ENCODE data around the gene FANCL.

DNA sequence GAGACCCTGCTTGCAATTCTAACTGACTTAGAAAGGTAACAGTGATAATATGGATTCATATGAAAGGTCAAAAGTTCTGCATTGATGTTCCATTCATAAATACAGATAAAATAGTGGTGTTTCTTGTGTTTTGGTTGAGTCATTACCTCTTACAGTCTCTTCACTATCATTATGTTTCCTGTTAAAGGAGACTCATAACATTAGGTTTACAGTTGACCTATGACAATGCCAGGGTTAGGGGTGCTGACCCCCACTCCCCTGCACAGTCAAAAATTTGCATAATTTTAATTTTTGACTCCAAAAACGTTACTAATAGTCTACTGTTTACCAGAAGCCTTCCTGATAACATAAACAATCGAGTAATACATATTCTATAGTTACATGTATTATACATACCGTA, 119.1 kb downstream of the FANCL start:
- TF ChIP-seq, protein P1, sequence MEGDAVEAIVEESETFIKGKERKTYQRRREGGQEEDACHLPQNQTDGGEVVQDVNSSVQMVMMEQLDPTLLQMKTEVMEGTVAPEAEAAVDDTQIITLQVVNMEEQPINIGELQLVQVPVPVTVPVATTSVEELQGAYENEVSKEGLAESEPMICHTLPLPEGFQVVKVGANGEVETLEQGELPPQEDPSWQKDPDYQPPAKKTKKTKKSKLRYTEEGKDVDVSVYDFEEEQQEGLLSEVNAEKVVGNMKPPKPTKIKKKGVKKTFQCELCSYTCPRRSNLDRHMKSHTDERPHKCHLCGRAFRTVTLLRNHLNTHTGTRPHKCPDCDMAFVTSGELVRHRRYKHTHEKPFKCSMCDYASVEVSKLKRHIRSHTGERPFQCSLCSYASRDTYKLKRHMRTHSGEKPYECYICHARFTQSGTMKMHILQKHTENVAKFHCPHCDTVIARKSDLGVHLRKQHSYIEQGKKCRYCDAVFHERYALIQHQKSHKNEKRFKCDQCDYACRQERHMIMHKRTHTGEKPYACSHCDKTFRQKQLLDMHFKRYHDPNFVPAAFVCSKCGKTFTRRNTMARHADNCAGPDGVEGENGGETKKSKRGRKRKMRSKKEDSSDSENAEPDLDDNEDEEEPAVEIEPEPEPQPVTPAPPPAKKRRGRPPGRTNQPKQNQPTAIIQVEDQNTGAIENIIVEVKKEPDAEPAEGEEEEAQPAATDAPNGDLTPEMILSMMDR (IDR thresholded peaks at IDR 0.05; ENCODE audit: insufficient read depth, low read length): no peak
- no peak for TF ChIP-seq POLR2AphosphoS5 (IDR thresholded peaks at IDR 0.05; ENCODE audit: low read depth)
- TF ChIP-seq, protein P2, sequence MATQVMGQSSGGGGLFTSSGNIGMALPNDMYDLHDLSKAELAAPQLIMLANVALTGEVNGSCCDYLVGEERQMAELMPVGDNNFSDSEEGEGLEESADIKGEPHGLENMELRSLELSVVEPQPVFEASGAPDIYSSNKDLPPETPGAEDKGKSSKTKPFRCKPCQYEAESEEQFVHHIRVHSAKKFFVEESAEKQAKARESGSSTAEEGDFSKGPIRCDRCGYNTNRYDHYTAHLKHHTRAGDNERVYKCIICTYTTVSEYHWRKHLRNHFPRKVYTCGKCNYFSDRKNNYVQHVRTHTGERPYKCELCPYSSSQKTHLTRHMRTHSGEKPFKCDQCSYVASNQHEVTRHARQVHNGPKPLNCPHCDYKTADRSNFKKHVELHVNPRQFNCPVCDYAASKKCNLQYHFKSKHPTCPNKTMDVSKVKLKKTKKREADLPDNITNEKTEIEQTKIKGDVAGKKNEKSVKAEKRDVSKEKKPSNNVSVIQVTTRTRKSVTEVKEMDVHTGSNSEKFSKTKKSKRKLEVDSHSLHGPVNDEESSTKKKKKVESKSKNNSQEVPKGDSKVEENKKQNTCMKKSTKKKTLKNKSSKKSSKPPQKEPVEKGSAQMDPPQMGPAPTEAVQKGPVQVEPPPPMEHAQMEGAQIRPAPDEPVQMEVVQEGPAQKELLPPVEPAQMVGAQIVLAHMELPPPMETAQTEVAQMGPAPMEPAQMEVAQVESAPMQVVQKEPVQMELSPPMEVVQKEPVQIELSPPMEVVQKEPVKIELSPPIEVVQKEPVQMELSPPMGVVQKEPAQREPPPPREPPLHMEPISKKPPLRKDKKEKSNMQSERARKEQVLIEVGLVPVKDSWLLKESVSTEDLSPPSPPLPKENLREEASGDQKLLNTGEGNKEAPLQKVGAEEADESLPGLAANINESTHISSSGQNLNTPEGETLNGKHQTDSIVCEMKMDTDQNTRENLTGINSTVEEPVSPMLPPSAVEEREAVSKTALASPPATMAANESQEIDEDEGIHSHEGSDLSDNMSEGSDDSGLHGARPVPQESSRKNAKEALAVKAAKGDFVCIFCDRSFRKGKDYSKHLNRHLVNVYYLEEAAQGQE (IDR thresholded peaks at IDR 0.05; ENCODE audit: insufficient replicate concordance, low read depth): no peak
- no peak for TF ChIP-seq GABPA (IDR thresholded peaks at IDR 0.05; ENCODE audit: low read depth)
- TF ChIP-seq SPI1 (IDR thresholded peaks at IDR 0.05; ENCODE audit: borderline replicate concordance, low read depth): no peak

All from HL-60 (cell line).